ENCODE results near the gene ASPA.
A peak's percentile ranks its signal among the peaks of the same experiment; 100 is the strongest.
"Not testable (repeated sequence)": the region's sequence is repeated elsewhere in the genome, so short reads cannot be mapped to it uniquely, and the experiment has no call there.

ASPA gene

DNA sequence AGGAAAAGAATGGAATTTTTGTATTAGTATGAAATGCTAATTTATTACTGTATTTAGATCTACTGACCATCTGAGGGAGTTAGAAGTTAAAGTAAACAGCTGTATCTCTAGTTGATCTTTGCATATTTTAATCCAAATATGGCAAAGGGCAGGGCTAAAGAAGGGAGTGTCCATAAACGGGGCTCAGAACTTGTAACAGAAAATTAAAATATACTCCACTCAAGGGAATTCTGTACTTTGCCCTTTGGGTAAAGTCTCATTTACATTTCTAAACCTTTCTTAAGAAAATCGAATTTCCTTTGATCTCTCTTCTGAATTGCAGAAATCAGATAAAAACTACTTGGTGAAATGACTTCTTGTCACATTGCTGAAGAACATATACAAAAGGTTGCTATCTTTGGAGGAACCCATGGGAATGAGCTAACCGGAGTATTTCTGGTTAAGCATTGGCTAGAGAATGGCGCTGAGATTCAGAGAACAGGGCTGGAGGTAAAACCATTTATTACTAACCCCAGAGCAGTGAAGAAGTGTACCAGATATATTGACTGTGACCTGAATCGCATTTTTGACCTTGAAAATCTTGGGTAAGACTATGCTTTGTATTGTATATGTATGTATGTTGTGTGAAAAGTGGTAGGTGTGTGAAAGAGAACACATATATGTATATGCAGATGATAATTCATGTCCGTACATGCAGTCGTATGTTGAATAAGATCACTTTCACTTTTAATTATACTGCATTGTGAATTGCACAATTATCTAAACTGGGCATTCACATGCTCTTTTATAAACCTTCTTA lies at the start of gene ASPA:
TSS of gene ASPA (plus strand) at position 186 of the 799 bp plus-strand sequence. CDS start at position 349, 163 bp downstream.
- no peak for DNase-seq

DNA sequence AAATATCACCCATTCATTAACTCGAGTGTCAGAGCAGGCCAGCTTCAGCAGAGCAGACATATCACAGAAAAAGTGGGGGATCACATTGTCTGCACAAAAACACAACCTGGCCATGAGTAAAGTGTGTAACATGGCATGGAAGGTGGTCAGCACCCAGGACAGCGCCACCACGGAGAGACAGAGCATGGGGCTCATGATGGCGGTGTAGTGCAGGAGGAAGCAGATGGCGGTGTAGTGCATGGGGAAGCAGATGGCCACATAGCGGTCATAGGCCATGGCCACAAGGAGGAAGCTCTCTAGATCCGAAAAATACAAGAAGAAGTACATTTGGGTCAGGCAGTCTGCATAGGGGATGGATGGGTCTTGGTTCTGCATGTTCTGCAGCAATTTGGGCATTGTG lies 42.6 kb upstream of the ASPA start:
- DNase-seq, result not testable (repeated sequence)

DNA sequence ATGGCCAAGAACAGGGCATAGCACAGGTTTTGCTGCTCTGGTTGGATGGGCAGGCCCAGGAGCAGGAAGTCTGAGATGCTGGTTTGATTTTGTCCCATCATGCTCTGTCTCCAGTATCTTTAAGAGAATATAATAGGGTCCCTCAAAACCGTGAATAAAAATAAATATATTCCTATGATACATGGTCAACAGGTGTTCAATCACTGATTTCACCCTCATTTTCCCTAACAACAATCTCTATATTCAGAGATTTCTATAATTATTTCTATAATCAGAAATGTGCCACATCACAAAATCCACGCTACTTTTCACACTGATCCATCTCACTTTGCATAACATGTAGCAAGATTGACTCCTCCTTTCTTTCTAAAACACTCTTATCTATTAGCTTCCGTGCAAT lies 42.1 kb upstream of the ASPA start, which contains the start of gene OR1E2:
TSS of gene OR1E2 (minus strand) at position 101 of the 400 bp plus-strand sequence. CDS start at position 101, 0 bp downstream.
- DNase-seq, result no peak

DNA sequence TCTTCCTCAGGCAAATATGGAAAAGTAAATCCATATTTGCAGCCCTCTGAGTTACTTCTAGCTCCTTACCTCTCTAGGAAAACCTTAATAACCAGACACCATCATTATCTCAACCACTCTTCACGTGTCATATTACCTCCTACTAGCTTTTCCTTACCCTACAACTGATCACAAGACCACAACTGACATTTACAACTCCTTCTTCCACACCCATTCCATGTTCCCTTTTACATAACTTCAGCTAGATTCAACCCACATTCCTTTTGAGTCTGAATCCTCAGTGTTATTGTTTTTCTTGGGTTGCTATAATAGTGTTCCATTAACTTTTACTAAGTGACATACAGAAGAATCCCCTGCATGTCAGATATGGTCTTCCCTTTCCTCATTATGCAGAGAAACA lies 37.4 kb upstream of the ASPA start:
- DNase-seq, result no peak

DNA sequence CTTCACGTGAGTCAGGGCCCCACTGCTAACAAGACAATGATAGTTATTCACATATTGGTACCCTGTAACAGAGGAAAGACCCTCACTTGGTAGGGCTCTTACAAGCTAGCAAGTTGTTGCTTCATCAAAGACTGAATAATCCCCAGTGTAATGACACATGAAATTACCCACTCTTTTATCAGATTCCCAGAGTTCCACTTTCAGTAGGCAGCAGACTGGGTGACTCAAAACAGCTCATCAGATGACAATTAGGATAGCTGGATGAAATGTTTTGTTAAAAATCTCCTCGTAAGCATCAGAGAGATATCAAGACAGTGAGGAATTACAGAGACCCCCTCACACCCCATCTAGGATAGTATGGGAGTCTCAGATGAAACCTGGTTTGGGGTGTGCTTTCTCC lies 35.3 kb upstream of the ASPA start:
- no peak for DNase-seq

DNA sequence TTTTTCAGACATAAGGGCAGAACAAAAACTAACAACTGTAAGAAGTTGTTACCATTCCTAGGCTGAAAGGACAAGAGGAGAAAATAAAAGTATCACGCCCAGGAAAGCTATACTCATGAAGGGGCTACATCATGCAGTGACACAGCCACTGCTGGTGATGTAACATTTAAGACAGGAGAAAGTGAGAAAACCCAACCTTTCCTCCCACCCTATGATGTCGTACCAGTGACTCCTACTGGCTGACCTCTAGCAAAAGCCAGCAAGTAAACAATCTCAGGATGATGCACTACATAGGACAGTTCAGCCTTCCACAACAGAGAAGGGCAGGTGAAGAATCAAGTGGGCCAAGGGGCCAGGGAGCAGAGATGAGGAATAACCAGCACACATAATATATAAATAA lies 28.2 kb upstream of the ASPA start:
- DNase-seq, result no peak

DNA sequence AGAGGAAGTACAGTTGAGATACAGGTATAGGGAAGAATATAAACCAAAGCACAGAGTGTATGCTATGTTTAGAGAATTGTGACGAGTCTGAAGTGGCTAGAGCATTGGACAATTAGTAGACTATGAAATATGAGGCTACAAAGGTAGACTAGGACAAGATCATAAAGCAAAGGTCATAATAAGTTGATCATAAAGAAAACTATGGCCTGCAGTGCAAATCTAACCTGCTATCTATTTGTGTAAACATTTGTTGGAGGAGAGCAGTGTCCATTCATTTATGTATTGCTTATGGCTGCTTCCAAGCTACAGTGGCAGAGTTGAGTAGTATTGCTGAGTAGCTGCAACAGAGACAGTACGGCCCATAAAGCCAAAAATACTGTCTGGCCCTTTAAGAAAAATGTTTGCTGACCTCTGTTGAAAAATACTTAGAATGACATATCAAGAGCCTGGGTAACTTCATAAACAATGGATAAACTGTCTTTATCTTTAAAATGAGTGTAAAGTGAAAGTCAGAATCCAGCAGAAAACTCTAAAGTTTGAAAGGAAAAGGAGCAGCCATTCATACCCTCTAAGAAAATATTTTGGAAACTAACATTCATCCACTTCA lies 27.6 kb upstream of the ASPA start:
- no peak for DNase-seq

DNA sequence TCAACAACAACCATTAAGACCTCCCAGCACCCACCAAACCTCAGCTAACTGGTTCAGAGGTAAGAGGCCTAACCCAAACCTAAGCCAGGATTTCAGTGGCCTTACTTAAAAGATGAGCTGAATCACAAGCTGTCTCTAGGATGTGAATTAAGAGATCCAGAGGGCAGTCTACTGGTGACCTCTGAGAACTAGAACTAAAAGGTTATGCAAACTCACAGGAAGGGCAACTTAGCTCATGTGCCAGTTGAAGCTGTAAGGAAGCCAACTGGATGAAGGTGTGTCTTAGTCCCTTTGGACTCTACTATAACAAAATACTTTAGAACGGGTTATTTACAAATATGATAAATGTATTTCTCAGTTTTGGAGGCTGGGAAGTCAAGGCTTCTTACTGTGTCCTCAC lies 9.4 kb upstream of the ASPA start:
- not testable (repeated sequence) for DNase-seq

DNA sequence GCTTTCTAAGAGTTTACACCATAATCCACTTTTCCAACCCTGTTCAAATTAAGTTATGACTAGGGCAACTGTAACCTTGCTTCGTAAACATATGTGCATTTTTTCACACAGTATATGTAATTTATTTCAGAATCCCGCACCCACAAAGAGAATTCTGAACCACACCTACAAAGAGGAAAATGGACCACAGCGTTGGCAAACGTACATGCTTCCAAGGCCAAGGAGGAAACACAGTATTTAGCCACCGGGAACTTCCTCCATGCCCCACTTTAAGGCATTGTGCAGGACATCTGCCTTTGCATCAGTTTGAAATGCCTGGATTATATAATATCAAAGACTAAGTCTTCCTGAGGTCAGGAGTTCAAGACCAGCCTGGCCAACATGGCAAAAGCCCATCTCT lies 6.3 kb upstream of the ASPA start:
- no peak for DNase-seq

DNA sequence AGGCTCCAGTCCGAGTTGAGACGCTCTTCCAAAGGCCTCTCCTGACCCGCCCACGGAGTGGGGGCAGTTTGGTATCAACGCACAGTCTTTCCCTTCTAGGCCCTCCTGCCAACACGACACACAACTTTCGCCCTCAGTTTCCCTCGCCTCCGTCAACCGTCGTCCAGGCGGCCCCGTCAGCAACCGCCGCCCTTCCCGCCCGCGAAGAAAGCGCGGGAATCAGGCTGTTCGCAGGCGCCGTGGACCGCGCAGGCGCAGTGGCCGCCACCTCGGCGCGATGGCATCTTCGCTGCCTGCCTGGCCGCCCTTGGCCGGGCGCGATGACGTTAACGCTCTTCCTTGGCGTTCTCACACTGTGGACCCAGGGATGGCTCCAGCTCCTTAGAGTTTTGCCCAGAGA lies 4.2 kb upstream of the ASPA start, which contains the start of gene SPATA22:
TSS of gene SPATA22 (minus strand) at position 221 of the 400 bp plus-strand sequence. CDS start 2,494 bp downstream, outside the sequence.
- DNase-seq, result no peak

DNA sequence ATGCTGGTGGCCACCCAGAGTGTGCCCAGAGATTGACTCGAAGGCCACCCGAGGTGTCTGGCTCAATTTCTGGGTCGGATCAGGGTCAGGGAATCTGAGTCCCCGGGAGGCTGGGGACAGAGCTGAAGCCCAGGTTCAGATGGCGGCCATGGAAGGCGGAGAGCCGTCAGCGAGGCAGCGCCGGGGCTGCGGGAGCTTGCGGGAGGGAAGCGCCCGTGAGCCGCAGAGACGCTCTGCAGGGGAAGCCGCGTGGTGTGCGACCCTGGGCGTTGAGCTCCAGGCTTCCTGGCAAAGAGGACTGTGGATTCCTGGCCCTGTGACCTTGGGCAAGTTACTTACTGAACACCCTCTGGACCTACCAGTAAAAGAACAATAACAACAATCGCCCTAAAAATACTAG lies 3.7 kb upstream of the ASPA start:
- DNase-seq, result no peak

DNA sequence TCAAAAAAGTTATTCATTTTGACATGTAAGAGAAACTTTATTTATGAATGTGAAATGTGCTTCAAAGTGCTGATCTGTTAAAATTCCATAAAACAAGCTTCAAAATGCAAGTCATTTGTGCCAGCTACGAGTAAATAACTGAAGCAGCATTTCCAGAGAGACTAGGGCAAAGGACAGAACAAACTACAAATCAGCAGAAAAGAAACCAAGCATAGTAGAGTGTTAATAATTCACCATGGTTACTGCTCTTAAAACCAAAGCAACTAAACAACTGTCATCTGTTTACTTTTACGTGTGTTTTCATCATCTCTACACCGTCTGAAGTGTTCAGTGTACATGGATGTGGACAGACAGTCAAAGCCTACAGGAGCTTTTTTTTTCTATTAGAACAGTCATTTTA lies 1.6 kb upstream of the ASPA start:
- peak; percentile 3 for DNase-seq

DNA sequence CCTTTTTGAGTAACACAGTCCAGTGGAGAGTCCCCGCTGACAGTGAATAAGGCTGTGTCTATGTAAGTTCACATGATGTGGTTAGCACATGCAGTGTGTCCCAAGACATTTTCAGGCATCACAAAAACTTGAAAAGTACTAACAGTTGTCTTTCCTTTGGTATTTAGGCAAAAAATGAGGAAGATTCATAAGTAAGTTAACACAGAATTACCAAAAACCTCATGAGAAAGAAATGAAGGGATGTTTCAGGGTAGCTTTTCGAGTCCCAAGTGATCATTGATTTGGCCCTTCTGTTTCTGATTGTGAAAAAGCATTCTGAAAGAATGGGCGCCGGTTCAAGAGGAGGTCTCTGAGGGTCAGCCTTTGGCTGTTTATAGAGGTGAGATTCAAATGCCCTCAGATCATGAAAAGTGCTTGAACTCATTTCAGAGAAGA lies 529 bp upstream of the ASPA start:
- peak; percentile 34 for DNase-seq

DNA sequence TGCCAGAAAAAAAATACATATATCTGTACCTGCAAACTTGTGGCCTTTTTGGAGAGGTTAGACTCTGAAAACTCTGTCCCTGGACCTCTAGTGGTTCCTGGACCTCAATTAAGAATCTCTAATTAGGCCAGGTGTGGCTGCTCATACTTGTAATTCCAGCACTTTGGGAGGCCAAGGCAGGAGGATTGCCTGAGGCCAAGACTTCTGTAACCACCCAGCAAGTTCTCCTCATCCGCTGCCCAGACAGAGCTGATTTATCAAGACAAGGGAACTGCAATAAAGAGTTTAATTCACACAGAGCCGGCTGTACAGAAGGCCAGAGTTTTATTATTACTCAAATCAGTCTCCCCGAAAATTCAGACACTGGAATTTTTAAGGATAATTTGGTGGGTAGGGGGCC lies 4.2 kb downstream of the ASPA start:
- DNase-seq, result no peak

DNA sequence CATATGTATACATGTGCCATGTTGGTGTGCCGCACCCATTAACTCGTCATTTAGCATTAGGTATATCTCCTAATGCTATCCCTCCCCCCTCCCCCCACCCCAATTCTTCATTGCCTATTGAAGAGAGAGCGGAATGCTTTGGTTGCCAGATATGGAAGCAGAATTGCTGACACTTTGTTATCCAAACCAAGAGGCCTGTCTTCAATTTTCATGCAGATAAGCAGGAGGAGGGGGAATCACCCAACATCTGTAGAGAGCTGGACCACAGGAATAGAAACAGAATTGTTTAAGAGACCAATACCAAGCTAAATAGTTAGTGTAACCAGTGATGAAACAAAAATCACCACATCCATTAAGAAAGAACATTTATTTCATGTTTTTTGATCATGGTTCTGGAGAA lies 7.1 kb downstream of the ASPA start:
- no peak for DNase-seq

DNA sequence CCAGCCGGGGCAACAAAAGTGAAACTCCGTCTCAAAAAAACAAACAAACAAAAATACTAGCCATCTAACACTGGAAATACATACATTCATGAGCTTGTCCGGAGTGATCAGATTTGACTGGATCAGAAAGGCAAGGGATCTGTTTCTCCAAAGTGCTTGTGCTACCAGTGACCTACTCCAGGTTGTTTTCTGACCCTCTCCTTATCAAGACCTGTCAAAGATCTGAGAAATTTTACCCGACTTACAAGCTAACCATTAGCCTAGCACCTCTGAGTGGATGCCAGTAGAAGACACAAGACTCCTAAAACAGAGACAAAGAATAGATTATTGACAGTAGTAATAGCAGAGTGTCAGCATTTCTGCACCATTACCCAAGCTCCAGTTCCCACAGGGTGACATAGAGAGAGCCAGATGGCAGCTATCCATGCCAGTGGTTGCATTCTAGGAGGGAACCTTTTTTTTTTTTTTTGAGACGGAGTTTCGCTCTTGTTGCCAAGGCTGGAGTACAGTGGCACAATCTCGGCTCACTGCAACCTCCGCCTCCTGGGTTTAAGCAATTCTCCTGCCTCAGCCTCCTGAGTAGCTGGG lies 9.8 kb downstream of the ASPA start:
- no peak for DNase-seq

DNA sequence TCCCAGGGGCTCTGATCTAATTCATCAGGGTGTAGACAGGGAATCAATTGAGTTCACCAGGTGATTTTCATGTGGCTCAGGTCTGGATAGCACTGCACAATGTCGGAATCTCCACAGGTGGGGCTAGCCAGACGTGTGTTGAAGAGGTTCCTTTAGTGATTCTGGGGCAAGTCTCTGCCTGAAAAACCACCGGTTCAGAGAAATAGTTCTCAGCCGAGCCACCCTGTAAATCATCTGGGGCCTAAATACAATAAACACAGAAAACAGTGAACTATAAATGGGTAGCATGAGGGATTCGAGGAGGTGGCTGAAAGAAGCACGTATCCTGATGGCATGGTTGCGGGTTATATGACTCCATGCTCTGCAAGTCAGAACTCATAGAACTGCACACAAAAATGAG lies 21.3 kb downstream of the ASPA start:
- no peak for DNase-seq

DNA sequence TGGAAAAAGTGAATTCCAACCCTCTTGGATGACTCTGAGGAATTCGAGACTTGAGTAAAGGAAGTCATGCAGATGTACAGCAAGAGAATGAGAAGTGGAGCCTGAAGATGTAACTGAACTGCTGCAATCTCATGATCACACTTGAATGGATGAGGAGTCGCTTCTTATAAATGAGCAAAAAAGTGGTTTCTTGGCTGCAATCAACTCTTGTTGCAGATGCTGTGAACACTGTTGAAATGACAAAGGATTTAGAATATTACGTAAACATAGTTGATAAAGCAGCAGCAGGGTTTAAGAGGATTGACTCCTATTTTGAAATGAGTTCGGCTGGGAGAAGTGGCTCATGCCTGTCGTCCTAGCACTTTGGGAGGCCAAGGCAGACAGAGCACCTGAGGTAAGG lies 25.5 kb downstream of the ASPA start:
- no peak for DNase-seq

DNA sequence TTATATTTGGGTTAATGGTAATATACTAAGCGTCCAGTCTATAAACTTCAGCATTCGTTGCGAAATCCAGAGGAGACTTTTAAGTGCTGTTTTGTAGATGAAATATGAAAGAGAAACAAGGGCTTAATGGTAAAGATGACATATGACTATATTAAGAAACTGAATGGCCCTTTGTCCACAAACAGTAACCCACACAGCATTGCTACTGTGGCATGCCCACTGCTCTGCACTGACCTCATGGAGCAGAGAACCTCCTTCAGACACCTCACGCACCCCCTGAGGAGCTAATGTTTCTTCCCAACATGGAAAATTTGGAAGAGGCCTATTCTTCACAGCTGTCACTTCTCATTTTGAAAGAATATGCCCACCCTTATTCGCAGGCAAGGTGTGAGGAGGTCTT lies 26.7 kb downstream of the ASPA start:
- no peak for DNase-seq

DNA sequence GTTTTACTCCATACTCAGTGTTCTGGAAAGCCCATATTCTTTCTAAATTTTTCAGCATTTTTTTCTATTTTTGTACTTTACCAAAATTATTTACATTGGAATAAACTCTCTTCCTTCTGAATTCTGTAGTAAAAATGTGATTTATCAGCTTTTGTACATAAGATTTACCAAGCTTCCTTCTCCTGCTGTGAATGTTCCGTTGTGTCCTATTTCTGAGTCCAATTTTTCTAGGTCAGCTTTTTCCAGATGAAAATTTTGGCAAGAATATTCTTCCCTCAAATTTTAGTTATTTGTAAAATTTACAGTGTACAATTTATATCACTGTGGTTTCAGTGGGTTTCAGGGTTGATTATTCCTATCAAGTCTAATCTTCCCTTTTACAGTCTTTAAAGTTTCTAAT lies 27.5 kb downstream of the ASPA start:
- DNase-seq, result no peak

DNA sequence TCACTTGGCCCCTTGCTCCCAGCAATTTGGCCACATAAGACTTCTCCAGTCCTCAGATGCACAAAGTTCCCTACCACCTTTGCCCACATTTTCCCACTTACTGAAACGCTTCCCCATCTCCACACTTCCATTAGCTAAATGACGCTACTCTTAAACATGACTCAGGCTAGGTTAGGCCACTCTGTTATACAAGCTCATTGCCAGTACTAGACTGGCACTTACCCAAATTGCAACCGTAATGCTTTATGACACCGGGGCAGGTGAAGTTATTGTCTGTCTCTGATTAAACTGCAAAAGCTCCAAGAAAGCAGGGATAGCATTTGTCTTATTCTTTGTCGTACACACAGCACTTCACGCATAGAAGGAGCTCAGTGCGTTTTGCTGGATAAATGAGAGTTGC lies 29.2 kb downstream of the ASPA start:
- no peak for DNase-seq

DNA sequence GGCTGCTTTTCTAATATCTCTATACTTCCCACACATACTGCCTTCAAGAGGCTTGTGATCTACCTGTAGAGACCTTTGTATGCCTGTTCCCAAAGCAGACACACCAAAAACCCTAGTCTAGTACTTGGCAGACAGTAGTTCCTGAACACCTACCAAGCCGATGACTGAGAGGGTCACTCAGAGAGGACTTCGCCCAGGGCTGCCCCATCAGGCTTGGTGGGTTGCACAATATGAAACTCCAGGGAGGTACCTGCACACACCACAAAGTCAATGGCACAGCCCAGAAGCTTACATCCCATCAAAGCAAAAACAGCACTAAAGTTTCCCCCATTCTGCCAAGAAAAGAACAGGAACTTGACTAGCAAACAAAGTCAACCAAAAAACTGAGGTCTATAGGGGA lies 30.3 kb downstream of the ASPA start:
- no peak for DNase-seq

DNA sequence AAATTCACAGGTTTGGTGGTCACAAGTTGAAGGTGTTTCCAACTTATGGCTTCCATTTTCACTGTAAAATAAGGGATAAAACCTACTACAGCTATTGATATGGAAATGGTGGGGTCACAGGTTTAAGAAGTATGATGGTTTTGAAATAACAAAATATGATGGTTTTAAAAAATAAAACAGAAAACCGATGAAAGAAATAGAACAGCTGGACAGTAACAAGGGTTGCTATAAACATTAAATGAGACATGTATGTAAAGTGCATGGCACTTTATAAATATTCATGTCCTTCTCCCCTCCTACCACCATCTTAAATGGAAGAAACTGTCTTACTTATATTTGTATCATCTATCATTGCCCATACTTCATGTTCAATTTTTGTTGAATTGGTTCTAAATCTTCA lies 31.3 kb downstream of the ASPA start:
- no peak for DNase-seq

DNA sequence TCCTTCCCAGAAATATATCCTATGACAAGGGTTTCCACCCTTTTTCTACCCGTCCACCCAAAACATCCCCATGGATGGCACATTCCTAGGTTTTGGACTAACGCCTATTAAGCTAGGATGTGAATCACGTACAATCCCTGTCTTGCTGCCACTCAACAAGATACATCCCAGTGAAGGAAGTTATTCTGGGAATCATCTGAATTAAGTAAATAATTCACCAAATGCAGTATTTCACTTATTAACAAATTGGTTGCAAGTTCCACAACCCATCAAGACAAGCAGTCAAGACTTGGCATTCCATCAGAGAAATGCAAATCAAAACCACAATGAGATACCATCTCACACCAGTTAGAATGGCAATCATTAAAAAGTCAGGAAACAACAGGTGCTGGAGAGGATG lies 32.1 kb downstream of the ASPA start:
- DNase-seq, result no peak
